Smooth muscle cell (in vitro differentiated cells): Measurements from ENCODE around the gene AGPAT1. TPM values are rescaled to one million over a fixed set of nuclear protein-coding genes. Genes with fewer than 3 reads are reported as not detected.
A peak's percentile ranks its signal among the peaks of the same experiment; 100 is the strongest.

Source experiments
- DNase-seq: peaks from one replicate; lab custom pipeline; 2025; ENCODE audit not compliant: unreplicated experiment; lab: John Stamatoyannopoulos, UW
- H2AFZ ChIP-seq: fragments of 200-600 bp; sonication (generic); 2 replicates; pipeline ENCODE4 v1.6.0; 2016; ENCODE audit warnings: antibody characterized with exemption, low read depth, mild to moderate bottlenecking
- H3F3A ChIP-seq: fragments of 200-600 bp; sonication (generic); 2 replicates; pipeline ENCODE4 v1.6.0; 2017; ENCODE audit warnings: antibody characterized with exemption, low read depth
- H3K27ac ChIP-seq: fragments of 200-600 bp; sonication (generic); 2 replicates; pipeline ENCODE4 v1.5.1; 2016; ENCODE audit warnings: low read depth, mild to moderate bottlenecking
- H3K27me3 ChIP-seq: fragments of 200-600 bp; sonication (generic); 2 replicates; pipeline ENCODE4 v1.6.1; 2016; ENCODE audit warnings: low read depth, mild to moderate bottlenecking
- H3K36me3 ChIP-seq: fragments of 200-600 bp; sonication (generic); 2 replicates; pipeline ENCODE4 v1.5.1; 2016; ENCODE audit warnings: low read depth
- H3K4me1 ChIP-seq: fragments of 200-600 bp; sonication (generic); 2 replicates; pipeline ENCODE4 v1.5.1; 2016; ENCODE audit warnings: low read depth
- H3K4me2 ChIP-seq: fragments of 200-600 bp; sonication (generic); 2 replicates; pipeline ENCODE4 v1.6.0; 2016; ENCODE audit warnings: mild to moderate bottlenecking
- H3K4me3 ChIP-seq: fragments of 200-600 bp; sonication (generic); 2 replicates; pipeline ENCODE4 v1.5.1; 2016; ENCODE audit warnings: mild to moderate bottlenecking
- H3K79me2 ChIP-seq: fragments of 200-600 bp; sonication (generic); 2 replicates; pipeline ENCODE4 v1.6.0; 2016; ENCODE audit warnings: low read depth, mild to moderate bottlenecking
- H3K9ac ChIP-seq: fragments of 200-600 bp; sonication (generic); 2 replicates; pipeline ENCODE4 v1.6.0; 2016; ENCODE audit warnings: low read depth
- H3K9me3 ChIP-seq: fragments of 200-600 bp; sonication (generic); replicated peaks from 2 replicates; pipeline ENCODE4 v1.5.1; 2016; ENCODE audit warnings: low read depth
- H4K20me1 ChIP-seq: fragments of 200-600 bp; sonication (generic); 2 replicates; pipeline ENCODE4 v1.6.0; 2016; ENCODE audit warnings: low read depth
- CTCF ChIP-seq: fragments of 200-600 bp; sonication (generic); IDR thresholded peaks from 2 replicates; pipeline ENCODE4 v1.5.1; 2017; ENCODE audit warnings: borderline replicate concordance, mild to moderate bottlenecking, antibody characterized with exemption; ENCODE audit not compliant: insufficient read depth, poor library complexity, severe bottlenecking
- WGBS: methylation state at CpG from one replicate; pipeline ENCODE4 v1.1.7; 2016; ENCODE audit warnings: low lambda C conversion rate; 5-methylcytosine and 5-hydroxymethylcytosine counted together
- microRNA-seq: library from miRNA; unstranded; fragments of <30 nt; microRNA quantifications from one replicate; pipeline ENCODE4, GENCODE V29; 2016; ENCODE audit warnings: borderline number of aligned reads
- polyA plus RNA-seq: library from polyadenylated mRNA; unstranded; fragments of >200 nt; fragmentation: Nextera tagmentation; extraction: Ambion mirVana; gene quantifications from 2 replicates; pipeline ENCODE4 v1.2.1, GENCODE V29; 2016
- small RNA-seq: library from RNA; depleted of rRNA; stranded (forward); fragments of <200 nt; gene quantifications from one replicate; pipeline ENCODE3, GENCODE V24; 2014
- total RNA-seq: library from RNA; depleted of rRNA; stranded (reverse); fragments of >200 nt; gene quantifications from 2 replicates; pipeline ENCODE4 v1.2.3, GENCODE V29; 2014

Gene AGPAT1
- total and polyA plus RNA-seq, 2 experiments from 2014 or later, result 52.4 to 71.1 TPM

GRCh38 chr6:32123681-32124080 is 52.2 kb downstream of the AGPAT1 start:
- peaks cover 12% of the 10 kb centered on the region for H3K4me1 ChIP-seq
- no peaks in the 10 kb centered on the region for H3K9me3 ChIP-seq
- H3K27me3 ChIP-seq, result no peaks in the 10 kb centered on the region
- H2AFZ ChIP-seq, result no peak overlapping the region
- no peak overlapping the region for H3K4me3 ChIP-seq
- WGBS, result 97% methylated on average over 4 of the region's 4 CpGs
- DNase-seq, result no peak
- no peaks in the 10 kb centered on the region for H4K20me1 ChIP-seq
- no peak overlapping the region for H3K9ac ChIP-seq
- H3K79me2 ChIP-seq, result peaks cover 15% of the 10 kb centered on the region
- TF ChIP-seq CTCF, result no peak
- no peak overlapping the region for H3K4me2 ChIP-seq
- H3F3A ChIP-seq, result no peaks in the 10 kb centered on the region
- no peak overlapping the region for H3K27ac ChIP-seq
- H3K36me3 ChIP-seq, result peaks cover 3% of the 10 kb centered on the region

GRCh38 chr6:32120573-32121059 is 55.3 kb downstream of the AGPAT1 start:
- H3K27ac ChIP-seq, result no peak overlapping the region
- 96% methylated on average over 12 of the region's 12 CpGs for WGBS
- no peaks in the 10 kb centered on the region for H3F3A ChIP-seq
- TF ChIP-seq CTCF, result no peak
- no peak overlapping the region for H3K9ac ChIP-seq
- H3K79me2 ChIP-seq, result no peaks in the 10 kb centered on the region
- no peaks in the 10 kb centered on the region for H3K27me3 ChIP-seq
- H3K4me1 ChIP-seq, result no peaks in the 10 kb centered on the region
- no peak overlapping the region for H3K4me3 ChIP-seq
- peaks cover 3% of the 10 kb centered on the region for H3K36me3 ChIP-seq
- H3K9me3 ChIP-seq, result no peaks in the 10 kb centered on the region
- no peaks in the 10 kb centered on the region for H4K20me1 ChIP-seq
- no peak for DNase-seq
- H2AFZ ChIP-seq, result no peak overlapping the region
- H3K4me2 ChIP-seq, result no peak overlapping the region

GRCh38 chr6:32118782-32119628 is 56.9 kb downstream of the AGPAT1 start:
- Histone ChIP-seq H3K9ac (no peak overlapping the region), H3K4me3 (no peak overlapping the region), H3K9me3 (no peaks in the 10 kb centered on the region), H3K79me2 (no peaks in the 10 kb centered on the region), H4K20me1 (no peaks in the 10 kb centered on the region), H3K27ac (no peak overlapping the region), H3K27me3 (no peaks in the 10 kb centered on the region), H3F3A (no peaks in the 10 kb centered on the region), H3K4me2 (no peak overlapping the region), H3K36me3 (no peaks in the 10 kb centered on the region), H3K4me1 (no peaks in the 10 kb centered on the region), H2AFZ (no peak overlapping the region)
- peak; percentile 37 for DNase-seq
- peak; percentile 96 for TF ChIP-seq CTCF
- WGBS, result 29% methylated on average over 17 of the region's 17 CpGs

Small RNAs within 50 kb of the gene (microRNA-seq; reads per million reads assigned to microRNA genes)
- gene MIR6721, result 8.8 reads per million, percentile 11 among the genes with 10 or more reads in this experiment
- gene MIR6833, result not detected

Small RNAs within 50 kb of the gene (small RNA-seq; reads per million reads assigned to genes)
- gene AL662884.1 (not detected), gene MIR6833 (not detected)

Other genes starting within 250 kb of the AGPAT1 start
- gene C2, start 248.4 kb downstream of the AGPAT1 start, total RNA-seq, result 0.27 TPM in 1 of 2 replicates, not detected in the other
- 0.37 TPM in 2 replicates for gene C2, start 248.4 kb downstream of the AGPAT1 start, polyA plus RNA-seq
- not detected in 2 replicates for gene CFB, start 230.0 kb downstream of the AGPAT1 start, total RNA-seq
- 2.3 and 4.1 TPM in 2 replicates for gene CFB, start 230.0 kb downstream of the AGPAT1 start, polyA plus RNA-seq
- gene NELFE, start 217.1 kb downstream of the AGPAT1 start, total RNA-seq, result 78.6 and 91.5 TPM in 2 replicates
- 125 and 134 TPM in 2 replicates for gene NELFE, start 217.1 kb downstream of the AGPAT1 start, polyA plus RNA-seq
- gene SKIC2, start 216.9 kb downstream of the AGPAT1 start, total RNA-seq, result 24.6 and 27.6 TPM in 2 replicates
- gene SKIC2, start 216.9 kb downstream of the AGPAT1 start, polyA plus RNA-seq, result 55.0 and 56.0 TPM in 2 replicates
- gene DXO, start 203.9 kb downstream of the AGPAT1 start, total RNA-seq, result 7.8 and 11.0 TPM in 2 replicates
- 21.9 and 23.5 TPM in 2 replicates for gene DXO, start 203.9 kb downstream of the AGPAT1 start, polyA plus RNA-seq
- gene C4A, start 194.0 kb downstream of the AGPAT1 start, total RNA-seq, result 2.8 and 4.6 TPM in 2 replicates
- 1.7 and 4.4 TPM in 2 replicates for gene C4A, start 194.0 kb downstream of the AGPAT1 start, polyA plus RNA-seq
- 1.7 and 3.8 TPM in 2 replicates for gene C4B, start 161.3 kb downstream of the AGPAT1 start, total RNA-seq
- 1.3 and 2.9 TPM in 2 replicates for gene C4B, start 161.3 kb downstream of the AGPAT1 start, polyA plus RNA-seq
- 0.58 TPM in 1 of 2 replicates, not detected in the other for gene CYP21A2, start 137.7 kb downstream of the AGPAT1 start, total RNA-seq
- 0.38 TPM in 1 of 2 replicates, not detected in the other for gene CYP21A2, start 137.7 kb downstream of the AGPAT1 start, polyA plus RNA-seq
- 1.1 and 1.8 TPM in 2 replicates for gene TNXB, start 66.7 kb downstream of the AGPAT1 start, total RNA-seq
- 1.1 and 4.3 TPM in 2 replicates for gene TNXB, start 66.7 kb downstream of the AGPAT1 start, polyA plus RNA-seq
- gene ATF6B, start 47.8 kb downstream of the AGPAT1 start, total RNA-seq, result 22.2 and 23.0 TPM in 2 replicates
- gene ATF6B, start 47.8 kb downstream of the AGPAT1 start, polyA plus RNA-seq, result 22.5 and 39.8 TPM in 2 replicates
- gene FKBPL, start 45.8 kb downstream of the AGPAT1 start, total RNA-seq, result 5.3 and 6.5 TPM in 2 replicates
- 5.4 and 7.7 TPM in 2 replicates for gene FKBPL, start 45.8 kb downstream of the AGPAT1 start, polyA plus RNA-seq
- gene PRRT1, start 24.1 kb downstream of the AGPAT1 start, total RNA-seq, result 0.94 TPM in 1 of 2 replicates, not detected in the other
- 1.4 and 3.3 TPM in 2 replicates for gene PRRT1, start 24.1 kb downstream of the AGPAT1 start, polyA plus RNA-seq
- 13.3 and 17.5 TPM in 2 replicates for gene PPT2, start 21.9 kb downstream of the AGPAT1 start, total RNA-seq
- 15.7 and 17.8 TPM in 2 replicates for gene PPT2, start 21.9 kb downstream of the AGPAT1 start, polyA plus RNA-seq
- 3.6 and 5.6 TPM in 2 replicates for gene EGFL8, start 11.5 kb downstream of the AGPAT1 start, total RNA-seq
- 4.3 and 8.2 TPM in 2 replicates for gene EGFL8, start 11.5 kb downstream of the AGPAT1 start, polyA plus RNA-seq
- gene RNF5, start 2.3 kb upstream of the AGPAT1 start, total RNA-seq, result 49.3 and 58.1 TPM in 2 replicates
- gene RNF5, start 2.3 kb upstream of the AGPAT1 start, polyA plus RNA-seq, result 74.0 and 75.9 TPM in 2 replicates
- 0.81 and 2.6 TPM in 2 replicates for gene AGER, start 8.2 kb upstream of the AGPAT1 start, total RNA-seq
- 2.5 and 6.4 TPM in 2 replicates for gene AGER, start 8.2 kb upstream of the AGPAT1 start, polyA plus RNA-seq
- gene PBX2, start 14.1 kb upstream of the AGPAT1 start, total RNA-seq, result 33.2 and 43.6 TPM in 2 replicates
- 11.6 and 14.0 TPM in 2 replicates for gene PBX2, start 14.1 kb upstream of the AGPAT1 start, polyA plus RNA-seq
- 4.8 and 5.3 TPM in 2 replicates for gene GPSM3, start 16.6 kb upstream of the AGPAT1 start, total RNA-seq
- gene GPSM3, start 16.6 kb upstream of the AGPAT1 start, polyA plus RNA-seq, result 14.2 and 15.6 TPM in 2 replicates
- 0.27 and 0.54 TPM in 2 replicates for gene NOTCH4, start 48.0 kb upstream of the AGPAT1 start, total RNA-seq
- 1.3 and 1.6 TPM in 2 replicates for gene NOTCH4, start 48.0 kb upstream of the AGPAT1 start, polyA plus RNA-seq
- gene TSBP1, start 195.8 kb upstream of the AGPAT1 start, total RNA-seq, result not detected in 2 replicates
- gene TSBP1, start 195.8 kb upstream of the AGPAT1 start, polyA plus RNA-seq, result not detected in 2 replicates
- not detected in 2 replicates for gene BTNL2, start 231.1 kb upstream of the AGPAT1 start, total RNA-seq
- gene BTNL2, start 231.1 kb upstream of the AGPAT1 start, polyA plus RNA-seq, result not detected in 2 replicates